OCI-LY3 (cell line): ENCODE measurements around the gene NES.

Source experiments
- EZH2phosphoT487 ChIP-seq: fragments of 200-600 bp; shearing (Covaris generic); IDR thresholded peaks from 2 replicates; pipeline ENCODE4 v1.6.1; 2018; ENCODE audit warnings: antibody characterized with exemption, mixed run types, low read depth
- TF ChIP-seq, protein P1 (sequence below): fragments of 200-600, 300-600 bp; sonication (generic); IDR thresholded peaks from 2 replicates; pipeline ENCODE4 v1.5.1; 2014; ENCODE audit warnings: antibody characterized with exemption, low read length, low read depth

DNA sequence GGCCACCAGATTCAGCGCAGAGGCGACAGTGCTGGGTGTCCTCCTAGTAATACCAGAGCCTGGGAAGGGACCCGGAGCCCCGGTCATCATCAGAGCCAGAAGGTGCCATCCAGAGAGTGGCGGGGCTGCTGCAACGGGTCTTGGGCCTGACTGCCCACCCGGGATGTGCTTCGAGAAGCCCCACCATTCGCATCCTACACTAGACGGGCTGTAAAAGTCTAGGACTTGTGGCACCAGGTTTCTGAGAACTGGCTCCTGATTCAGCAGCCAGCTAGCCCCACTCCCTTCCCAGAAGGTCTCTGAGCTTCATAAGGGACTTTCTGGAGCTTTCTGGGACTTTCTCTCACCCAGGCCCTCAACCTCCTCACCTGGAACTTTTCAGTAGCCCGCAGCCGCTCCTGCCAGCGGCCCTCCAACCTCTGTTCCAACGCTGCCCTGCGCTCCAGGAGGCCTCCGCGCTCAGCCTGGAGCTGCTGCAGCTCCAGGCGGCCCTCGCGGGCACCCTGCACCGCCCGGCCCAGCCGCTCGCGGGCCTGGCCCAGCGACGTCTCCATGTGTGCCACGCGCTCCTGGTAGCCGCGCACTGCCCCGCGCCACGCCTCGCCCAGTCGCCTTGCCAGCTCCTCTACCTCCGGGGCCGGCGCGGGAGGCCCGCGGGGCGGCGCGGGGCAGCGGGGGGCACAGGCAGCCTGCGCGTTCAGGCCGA is 940 bp downstream of the NES start:
- TF ChIP-seq, protein P1, sequence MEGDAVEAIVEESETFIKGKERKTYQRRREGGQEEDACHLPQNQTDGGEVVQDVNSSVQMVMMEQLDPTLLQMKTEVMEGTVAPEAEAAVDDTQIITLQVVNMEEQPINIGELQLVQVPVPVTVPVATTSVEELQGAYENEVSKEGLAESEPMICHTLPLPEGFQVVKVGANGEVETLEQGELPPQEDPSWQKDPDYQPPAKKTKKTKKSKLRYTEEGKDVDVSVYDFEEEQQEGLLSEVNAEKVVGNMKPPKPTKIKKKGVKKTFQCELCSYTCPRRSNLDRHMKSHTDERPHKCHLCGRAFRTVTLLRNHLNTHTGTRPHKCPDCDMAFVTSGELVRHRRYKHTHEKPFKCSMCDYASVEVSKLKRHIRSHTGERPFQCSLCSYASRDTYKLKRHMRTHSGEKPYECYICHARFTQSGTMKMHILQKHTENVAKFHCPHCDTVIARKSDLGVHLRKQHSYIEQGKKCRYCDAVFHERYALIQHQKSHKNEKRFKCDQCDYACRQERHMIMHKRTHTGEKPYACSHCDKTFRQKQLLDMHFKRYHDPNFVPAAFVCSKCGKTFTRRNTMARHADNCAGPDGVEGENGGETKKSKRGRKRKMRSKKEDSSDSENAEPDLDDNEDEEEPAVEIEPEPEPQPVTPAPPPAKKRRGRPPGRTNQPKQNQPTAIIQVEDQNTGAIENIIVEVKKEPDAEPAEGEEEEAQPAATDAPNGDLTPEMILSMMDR: no peak
- TF ChIP-seq EZH2phosphoT487: no peak
